ENCODE data around the gene YPEL3.

The YPEL3 gene

DNA sequence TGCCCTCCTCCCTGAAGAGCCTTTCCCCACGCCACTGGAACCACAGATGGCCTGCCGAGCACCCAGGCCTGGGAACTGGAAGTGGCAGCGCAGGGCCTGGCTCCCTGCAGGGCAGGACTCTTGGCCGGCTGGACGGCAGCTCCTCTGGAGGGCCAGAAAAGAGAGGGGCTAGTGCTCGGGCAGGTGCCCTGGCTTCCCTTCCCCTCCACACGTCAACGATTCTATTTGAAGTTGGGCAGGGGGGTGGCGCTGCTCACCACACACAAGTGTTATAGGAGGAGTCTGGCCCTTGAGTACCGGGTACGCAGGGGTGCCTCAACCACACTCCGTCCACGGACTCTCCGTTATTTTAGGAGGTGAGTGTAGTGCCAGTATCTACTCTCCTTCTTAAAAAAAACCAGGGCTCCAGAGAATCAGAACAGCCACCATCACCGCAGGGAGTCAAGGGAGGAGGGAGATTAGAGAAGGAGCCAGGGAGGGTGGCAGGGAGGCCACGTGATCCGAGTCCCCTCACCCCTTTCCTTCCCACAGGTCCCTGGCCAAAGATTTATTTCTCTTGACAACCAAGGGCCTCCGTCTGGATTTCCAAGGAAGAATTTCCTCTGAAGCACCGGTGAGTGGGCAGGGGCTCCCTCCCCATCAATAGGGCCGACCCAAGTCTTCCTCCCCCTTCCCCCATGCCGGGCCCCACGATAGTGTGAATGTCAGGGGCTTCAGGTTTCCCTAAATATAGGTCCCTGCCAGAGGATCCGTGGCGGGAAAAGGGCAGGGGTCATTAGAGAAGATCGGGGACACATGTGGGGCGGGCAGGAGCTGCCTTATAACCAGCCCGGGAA is 31.9 kb downstream of the YPEL3 start:
- TF ChIP-seq, protein P1, sequence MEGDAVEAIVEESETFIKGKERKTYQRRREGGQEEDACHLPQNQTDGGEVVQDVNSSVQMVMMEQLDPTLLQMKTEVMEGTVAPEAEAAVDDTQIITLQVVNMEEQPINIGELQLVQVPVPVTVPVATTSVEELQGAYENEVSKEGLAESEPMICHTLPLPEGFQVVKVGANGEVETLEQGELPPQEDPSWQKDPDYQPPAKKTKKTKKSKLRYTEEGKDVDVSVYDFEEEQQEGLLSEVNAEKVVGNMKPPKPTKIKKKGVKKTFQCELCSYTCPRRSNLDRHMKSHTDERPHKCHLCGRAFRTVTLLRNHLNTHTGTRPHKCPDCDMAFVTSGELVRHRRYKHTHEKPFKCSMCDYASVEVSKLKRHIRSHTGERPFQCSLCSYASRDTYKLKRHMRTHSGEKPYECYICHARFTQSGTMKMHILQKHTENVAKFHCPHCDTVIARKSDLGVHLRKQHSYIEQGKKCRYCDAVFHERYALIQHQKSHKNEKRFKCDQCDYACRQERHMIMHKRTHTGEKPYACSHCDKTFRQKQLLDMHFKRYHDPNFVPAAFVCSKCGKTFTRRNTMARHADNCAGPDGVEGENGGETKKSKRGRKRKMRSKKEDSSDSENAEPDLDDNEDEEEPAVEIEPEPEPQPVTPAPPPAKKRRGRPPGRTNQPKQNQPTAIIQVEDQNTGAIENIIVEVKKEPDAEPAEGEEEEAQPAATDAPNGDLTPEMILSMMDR (conservative IDR thresholded peaks at IDR 0.05; ENCODE audit: low read depth, low read length) = peak; percentile 23
- peak overlapping the region; percentile 79 for H3K4me3 ChIP-seq (ENCODE audit: low read length)
- DNase-seq (ENCODE audit: low read depth) = no peak

DNA sequence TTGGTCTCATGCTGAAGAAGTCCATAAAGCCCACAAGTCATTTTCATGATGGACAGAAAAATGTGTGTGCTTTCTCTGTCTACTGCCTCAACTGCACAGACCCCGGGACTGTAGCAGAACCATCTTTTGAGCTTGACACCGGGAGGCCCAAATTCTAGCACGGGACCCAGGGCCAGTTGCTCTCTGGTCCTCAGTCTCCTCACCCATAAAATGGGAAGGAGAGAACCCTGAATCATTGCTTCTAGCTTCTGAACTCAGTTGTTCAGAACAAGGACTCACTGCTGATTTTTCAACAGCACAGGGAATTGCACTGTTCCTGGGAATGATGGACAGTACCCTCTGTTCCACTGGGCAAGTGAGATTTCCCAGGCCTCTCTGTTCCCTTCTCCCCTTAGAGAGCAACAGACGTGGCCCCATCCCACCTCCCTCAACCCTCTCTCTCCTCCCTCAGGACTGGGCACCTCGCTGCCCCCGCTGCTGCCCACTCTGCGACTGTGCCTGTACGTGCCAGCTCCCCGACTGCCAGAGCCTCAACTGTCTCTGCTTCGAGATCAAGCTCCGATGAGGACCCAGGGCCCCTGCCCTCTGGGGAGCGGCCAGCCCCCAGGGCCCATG is 32.6 kb downstream of the YPEL3 start:
- H3K4me3 ChIP-seq (ENCODE audit: low read length) = no peak overlapping the region
- no peak for DNase-seq (ENCODE audit: low read depth)
- TF ChIP-seq, protein P1 (conservative IDR thresholded peaks at IDR 0.05; ENCODE audit: low read depth, low read length) = no peak

DNA sequence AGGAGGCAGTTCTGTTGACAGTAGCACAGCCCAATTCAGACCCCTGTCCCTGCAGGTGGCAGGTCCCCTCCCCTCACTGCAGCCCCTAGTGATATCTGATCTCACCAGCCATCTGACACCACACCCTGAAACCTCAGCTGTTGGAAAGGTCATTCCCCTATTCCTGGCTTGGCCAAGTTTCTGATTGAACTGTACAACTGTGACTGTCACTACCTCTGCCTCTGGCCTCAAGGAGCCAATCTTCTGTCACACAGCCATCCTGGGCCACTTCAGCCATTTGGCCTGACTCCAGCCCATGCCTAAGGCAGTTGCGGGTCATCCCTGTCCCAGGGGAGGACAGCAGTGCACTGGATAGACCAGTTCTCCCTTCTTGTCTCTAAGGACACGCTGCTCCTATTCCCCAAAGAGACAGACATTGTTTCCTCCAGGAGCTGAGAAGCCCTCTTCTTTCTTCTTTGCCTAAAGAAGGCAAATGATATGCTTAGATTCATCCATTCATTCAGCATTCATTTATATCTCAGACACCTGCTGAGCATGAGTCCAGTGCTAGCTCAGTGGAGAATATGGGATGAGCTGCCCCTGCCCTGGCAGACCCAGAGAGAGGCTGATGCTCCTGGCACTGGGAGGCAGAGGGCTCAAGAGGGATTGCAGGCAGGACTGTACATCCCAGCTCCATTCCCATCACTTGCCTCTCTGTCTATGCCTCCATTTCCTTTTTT is 35.0 kb downstream of the YPEL3 start:
- no peak for DNase-seq (ENCODE audit: low read depth)
- TF ChIP-seq, protein P1 (conservative IDR thresholded peaks at IDR 0.05; ENCODE audit: low read depth, low read length) = no peak
- H3K4me3 ChIP-seq (ENCODE audit: low read length) = no peak overlapping the region

DNA sequence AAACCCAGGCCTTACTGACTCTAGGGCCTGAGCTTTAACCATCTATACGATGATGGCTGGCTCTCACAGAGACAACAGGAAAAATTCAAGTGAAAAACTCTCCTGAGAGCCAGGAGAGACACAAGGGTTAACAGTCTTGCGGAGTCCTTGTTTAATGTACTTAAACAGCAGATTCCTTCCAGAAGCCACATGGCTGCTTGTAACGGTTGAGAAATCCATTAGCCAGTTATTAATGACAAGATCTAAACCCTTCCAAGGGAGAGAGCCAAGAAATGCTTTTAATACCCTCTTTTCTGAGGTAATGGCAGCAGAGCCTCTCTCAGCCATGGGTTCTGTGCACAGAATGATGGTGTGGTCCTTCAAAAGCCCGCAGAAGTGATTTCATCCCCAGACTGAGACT is 35.7 kb downstream of the YPEL3 start:
- TF ChIP-seq, protein P1 (conservative IDR thresholded peaks at IDR 0.05; ENCODE audit: low read depth, low read length) = no peak

DNA sequence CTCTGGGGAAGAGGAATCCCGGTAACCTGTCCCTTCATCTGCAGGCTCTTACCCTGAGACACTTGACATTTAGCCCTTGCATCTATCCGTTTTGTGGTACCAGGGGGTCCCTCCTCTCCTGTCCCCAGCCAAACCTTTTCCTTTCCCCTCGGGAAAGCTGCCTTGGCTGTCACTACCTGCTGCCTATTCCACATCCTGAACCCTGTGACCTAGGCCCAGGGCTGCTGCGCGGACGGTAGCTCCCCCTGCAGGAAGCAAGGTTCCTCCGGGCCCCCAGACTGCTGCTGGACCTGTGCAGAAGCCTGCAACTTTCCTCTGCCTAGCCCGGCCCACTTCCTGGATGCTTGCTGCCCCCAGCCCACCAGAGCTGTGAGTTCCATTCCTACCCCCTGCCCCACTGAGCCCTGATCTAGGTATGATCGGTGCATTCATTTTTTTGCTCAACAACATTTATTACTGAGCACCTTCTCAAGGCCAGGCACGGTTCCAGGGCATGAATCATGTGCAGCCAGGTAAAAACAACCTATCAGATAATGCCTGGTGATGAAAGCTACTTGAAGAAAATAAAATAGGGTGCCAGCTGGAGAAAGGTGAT is 41.0 kb downstream of the YPEL3 start:
- H3K4me3 ChIP-seq (ENCODE audit: low read length) = no peak overlapping the region
- TF ChIP-seq, protein P1 (conservative IDR thresholded peaks at IDR 0.05; ENCODE audit: low read depth, low read length) = peak; percentile 78
- no peak for DNase-seq (ENCODE audit: low read depth)

More for the DNA sequence above, 35.7 kb downstream of the YPEL3 start:
- H3K4me3 ChIP-seq (ENCODE audit: low read length) = no peak overlapping the region
- no peak for DNase-seq (ENCODE audit: low read depth)

DNA sequence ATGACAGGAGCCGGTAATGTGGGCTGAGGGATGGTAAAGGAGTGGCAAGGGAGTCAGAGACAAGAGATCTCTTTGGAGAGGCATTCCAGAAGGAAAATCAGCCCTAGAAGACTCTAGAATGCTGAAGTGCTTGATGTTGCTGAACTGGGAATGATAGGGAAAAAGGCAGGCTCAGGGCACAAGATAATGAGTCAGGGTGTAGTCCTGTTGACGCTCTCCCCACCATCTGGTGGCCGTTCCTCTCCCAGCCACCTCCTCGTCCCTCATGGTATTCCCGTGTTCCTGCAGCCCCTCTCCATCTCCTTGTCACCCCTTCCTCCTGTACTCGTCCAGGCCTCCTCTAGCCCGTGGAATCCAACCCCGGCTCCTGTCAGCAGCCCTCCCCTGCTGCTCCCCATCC is 41.6 kb downstream of the YPEL3 start:
- no peak for DNase-seq (ENCODE audit: low read depth)
- H3K4me3 ChIP-seq (ENCODE audit: low read length) = no peak overlapping the region
- TF ChIP-seq, protein P1 (conservative IDR thresholded peaks at IDR 0.05; ENCODE audit: low read depth, low read length) = no peak

Data from retinal pigment epithelial cell (primary cell).